Right ventricle myocardium inferior (tissue), 1 donor: ENCODE results near the gene PAQR9. TPM values are rescaled to one million over a fixed set of nuclear protein-coding genes. Genes with fewer than 3 reads are reported as not detected.
A peak's percentile ranks its signal among the peaks of the same experiment; 100 is the strongest.

Experiments
- ATAC-seq: fragments of 200-7000 bp; cut with Tn5 transposase; one replicate; pipeline ENCODE4 v1.9.1; 2020; ENCODE audit warnings: mild to moderate bottlenecking, moderate library complexity
- DNase-seq: peaks from one replicate; pipeline ENCODE4 v3.0.0; 2021; ENCODE audit errors: missing footprints
- intact Hi-C: fragments of 100-400 bp; cut with DNase I; formaldehyde crosslinking; loops from one replicate; pipeline ENCODE4 v1.11.0; 2022
- total RNA-seq: library from RNA; stranded (reverse); fragmentation: NEBNext Ultra II Directional; extraction: Animal tissue kit (Norgen Biotek cat#: 25700); gene quantifications from one replicate; pipeline ENCODE4 v1.2.1, GENCODE V29; 2021
- donor health status: DM: no; HTN: yes; CAD: no; lungs with severe emphysema.

The PAQR9 gene
- total RNA-seq, 1 donor from 2014 or later, result 13.7 TPM

DNA sequence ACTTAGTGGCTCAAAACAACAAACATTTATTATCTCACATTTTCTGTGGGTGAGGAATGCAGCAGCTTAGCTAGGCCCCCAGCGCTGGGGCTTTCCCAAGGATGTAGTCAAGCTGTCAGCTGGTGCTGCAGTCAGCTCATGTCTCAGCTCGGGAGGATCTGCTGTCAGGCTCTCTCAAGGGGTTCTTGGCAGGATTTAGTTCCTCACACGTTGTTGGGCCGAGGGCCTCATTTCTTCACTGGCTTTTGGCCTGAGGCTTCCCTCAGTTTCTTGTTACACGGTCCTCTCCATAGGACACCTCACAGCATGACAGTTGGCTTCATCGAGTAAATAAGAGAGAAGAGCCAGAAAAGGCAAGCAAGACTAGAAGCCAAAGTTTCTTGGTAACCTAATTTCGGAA is 24.2 kb upstream of the PAQR9 start:
- intact Hi-C loops, result loop anchor here (2.0 kb wide), 1 partner anchor 25 kb away; the partner anchor contains the start of gene PAQR9
- DNase-seq (no peak), ATAC-seq (peak; percentile 82)

DNA sequence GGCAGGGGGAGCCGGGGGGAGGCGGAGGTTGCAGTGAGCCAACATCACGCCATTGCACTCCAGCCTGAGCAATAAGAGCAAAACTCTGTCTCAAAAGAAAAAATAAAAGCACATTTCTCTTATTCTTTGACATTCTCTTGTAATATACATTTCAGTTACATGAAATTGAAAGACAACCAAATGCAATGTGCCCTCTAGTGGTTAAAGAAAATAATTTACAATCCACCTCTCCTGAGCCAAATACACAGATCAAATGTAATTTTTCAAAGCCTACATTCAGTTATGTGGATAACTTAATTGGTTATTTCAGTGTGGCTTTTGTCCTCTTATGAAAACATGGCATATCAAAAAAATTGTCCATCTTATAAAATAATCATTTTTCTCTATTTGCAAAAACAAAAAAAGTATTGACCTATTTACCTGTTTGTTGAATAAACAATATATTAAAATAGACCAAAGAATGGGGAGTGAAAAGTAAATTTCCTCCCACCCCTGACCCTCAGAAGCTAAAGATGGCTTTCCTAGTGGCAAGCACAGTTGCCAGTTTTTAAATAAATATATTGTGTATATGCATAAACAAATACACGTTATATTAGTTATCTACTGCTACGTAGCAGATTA is 23.7 kb upstream of the PAQR9 start:
- no peak for DNase-seq
- intact Hi-C loops, result loop anchor here (2.0 kb wide), 1 partner anchor 24 kb away; the partner anchor contains the start of gene PAQR9
- peak; percentile 51 for ATAC-seq

DNA sequence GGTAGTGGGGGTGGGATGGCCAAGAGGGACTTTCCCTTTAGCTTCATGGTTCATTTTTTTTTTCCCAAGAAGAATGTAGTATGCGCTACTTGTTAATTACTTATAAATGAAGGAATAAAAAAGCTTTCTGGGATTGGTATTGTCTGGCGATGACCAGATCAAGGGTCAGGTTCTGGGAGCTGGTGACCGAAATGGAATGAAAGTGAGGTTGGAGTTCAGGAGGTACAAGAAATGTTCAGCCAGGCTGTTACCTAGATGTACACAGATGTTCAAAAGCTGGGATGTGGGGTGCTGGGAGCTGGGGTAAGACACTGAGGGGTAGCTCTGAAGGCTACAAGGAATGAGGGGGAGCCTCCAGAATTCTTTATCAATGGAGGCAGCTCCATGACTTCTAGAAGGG is 20.8 kb upstream of the PAQR9 start:
- ATAC-seq (no peak), DNase-seq (no peak)
- intact Hi-C loops, result no loop called here

DNA sequence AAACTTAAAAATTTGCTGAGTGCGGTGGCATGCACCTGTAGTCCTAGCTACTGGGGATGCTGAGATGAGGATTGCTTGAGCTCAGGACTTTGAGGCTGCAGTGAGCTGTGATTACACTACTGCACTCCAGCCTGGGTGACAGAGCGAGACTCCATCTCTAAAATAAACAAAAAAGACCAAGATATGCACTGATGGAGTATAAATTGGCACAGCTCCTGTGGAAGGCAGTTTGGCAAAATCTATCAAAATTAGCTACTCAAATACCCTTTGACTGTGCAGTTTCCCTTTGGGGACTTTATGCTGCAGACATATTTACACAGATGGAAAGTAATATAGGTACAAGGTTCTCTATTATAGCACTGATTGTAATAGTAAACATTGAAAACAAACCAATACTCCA is 19.8 kb upstream of the PAQR9 start:
- intact Hi-C loops, result no loop called here
- DNase-seq (no peak), ATAC-seq (no peak)

DNA sequence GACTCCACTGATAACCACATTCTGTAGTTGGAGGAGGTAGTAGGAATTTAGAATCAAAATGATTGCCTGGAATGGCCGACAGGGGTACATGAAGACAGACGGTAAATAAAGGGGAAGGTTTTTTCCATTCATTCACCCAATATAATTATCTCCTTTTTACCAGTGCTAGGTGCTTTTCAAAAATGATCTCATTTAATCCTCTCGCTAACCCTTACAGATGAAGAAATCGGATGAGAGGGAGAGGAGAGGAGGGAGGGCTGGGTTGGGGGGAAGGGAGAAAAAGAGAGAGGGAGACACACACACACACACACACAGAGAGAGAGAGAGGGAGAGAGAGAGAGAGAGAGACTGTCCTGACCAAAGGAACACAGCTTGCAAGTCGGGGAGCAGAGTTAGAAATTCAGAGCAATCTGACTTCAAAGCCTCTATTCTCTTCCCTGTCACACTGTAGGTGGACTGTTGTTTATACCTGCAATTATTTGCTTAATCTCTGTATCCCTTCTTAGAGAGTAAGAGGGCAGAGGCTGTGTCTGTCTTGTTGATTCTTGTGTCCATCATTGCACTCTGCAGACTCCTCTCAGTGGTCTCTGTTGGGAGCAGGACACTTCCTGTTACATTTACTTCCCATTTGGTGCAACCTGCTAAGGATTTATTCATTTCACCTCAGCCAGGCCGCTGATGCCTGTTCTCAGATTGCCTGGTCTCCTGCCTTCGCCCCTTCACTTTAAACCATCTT is 18.7 kb upstream of the PAQR9 start:
- intact Hi-C loops, result no loop called here
- ATAC-seq (no peak), DNase-seq (no peak)

DNA sequence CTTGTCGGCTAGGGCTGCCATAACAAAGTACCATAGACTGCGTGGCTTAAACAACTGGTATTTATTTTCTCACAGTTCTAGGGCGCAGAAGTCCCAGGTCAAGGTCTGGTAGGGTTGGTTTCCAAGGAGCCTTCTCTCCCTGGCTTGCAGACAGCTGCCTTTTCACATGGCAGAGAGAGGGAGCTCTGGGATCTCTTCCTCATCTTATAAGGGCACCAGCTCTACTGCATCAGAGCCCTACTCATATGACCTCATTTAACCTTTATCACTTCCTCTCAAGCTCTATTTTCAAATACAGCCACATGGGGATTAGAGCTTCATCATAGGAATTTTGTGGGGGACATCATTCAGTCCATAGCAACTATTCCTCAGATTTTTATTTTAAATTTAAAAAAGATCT is 17.6 kb upstream of the PAQR9 start:
- no peak for ATAC-seq
- intact Hi-C loops, result no loop called here
- DNase-seq, result no peak

DNA sequence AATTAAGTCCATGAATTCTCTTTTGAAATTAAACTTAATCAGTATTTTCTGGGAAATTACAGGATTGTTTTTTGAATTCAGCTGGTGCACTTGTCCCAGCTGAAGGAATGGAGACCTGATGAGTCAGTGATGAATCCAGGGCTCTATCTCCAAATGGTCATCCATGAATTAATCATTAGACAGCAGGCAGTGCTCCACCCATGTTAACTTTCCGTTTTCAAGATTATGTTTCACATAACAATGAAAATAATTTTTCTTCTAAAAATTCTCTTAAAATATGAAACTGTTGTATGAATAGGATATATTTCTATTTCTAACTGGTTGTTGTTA is 13.9 kb upstream of the PAQR9 start:
- ATAC-seq, result no peak

DNA sequence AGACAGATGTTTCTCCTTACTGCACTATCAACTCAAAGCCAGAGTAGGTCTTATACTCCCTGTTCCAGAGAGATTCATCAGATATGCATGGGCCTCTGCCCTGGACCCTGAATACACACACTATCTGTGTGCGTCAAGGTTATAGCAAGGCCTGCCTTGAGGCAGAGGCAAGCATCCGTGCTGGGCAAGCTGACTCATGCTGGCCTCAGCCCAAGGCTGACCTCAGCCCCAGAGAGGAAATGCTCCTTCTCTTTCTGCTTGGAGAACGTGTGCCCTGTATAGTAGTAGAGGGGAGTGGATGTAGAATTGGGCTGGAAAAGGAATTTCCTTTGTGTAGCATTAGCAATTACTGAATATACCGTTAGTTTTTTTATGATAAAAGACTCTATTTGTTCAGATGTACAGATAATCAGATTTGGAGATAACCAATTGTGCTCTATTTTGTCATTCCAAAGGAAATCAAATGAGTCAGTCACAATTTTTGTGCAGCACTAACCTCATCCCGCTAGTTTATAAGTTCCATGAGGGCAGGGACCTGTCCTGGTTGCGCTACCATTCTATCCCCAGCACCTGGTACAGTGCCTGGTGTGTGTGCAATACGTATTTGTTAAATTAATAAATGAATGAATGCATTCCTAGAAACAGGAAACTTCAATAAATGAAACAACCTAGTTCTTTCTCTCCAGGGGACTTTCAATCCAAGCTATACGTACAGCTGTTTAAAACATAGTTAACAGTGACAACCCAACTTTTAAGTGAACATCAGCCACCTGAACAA is 13.3 kb upstream of the PAQR9 start:
- peak; percentile 80 for ATAC-seq
- intact Hi-C loops, result loop anchor here (5.0 kb wide), 1 partner anchor 90 kb away; the partner anchor contains the start of gene PCOLCE2
- peak; percentile 91 for DNase-seq

More for the DNA sequence above, 13.9 kb upstream of the PAQR9 start:
- intact Hi-C loops, result loop anchor here (5.0 kb wide), 1 partner anchor 90 kb away; the partner anchor contains the start of gene PCOLCE2
- no peak for DNase-seq

DNA sequence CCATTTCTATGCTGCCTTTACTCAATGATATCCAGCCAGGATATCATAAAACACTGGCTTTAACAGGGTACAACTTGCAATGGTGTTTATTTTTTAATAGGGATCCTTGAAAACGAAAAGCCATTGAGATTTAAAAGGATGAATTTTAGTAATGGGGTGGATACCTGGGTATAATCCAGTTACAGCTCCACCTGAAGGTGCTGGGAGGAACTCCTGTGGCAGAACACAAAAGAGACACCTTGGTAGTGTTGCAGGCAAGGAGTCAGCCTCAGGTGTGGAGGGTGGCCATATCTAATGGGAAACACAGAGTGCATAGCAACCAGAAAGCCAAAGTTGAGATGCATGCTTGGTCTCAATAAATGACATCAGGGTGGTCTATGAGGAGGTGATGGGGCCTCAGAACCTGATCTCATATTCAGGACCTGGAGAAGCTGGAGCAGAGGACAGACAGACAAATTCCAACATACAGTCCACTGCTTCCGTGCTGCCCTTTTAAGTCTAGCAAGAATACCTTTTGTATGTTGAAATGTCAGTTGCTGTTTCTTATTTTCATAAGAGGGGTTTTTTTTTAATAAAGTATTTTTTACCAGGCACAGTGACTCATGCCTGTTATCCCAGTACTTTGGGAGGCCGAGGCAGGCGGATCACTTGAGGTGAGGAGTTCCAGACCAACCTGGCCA is 12.0 kb upstream of the PAQR9 start:
- ATAC-seq (no peak), DNase-seq (no peak)
- intact Hi-C loops, result loop anchor here (5.0 kb wide), 1 partner anchor 88 kb away; the partner anchor contains the start of gene PCOLCE2

DNA sequence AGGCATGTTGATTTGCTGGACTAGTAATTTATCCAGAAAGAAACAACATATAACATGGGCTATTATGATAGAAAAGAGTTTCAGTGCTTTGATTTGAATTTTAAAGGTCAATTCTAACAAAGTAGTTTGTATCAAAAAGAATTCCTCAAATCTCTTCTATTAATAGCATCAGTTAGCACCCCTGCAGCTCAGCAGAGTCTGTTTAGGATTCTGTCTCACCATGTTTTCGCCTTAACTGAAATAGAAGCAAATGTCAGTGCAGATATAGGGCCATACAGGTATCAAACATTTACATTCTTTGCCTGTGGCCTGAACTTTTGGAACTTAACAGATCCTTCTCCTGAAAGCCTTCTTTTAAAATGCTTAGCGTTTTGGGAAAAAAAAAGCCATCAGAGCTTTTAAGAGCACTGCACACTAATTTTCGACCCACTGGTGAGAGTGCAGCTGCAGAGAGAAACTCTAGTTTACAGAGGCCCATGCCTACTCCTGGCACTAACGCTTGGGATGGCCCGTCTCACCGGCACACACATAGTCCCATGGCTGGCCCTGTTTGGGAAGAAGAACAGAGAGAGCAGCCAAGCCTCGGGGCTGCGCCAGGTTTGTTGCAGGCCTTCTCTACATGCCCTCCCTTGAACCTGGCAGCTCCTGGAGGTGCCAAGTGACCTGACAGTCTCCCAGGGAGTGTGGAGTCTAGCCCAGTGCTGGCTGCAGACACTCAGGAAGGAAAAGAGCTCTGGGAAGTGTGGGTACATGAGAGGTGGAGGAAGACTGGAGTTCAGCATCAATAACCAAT is 9.9 kb upstream of the PAQR9 start:
- intact Hi-C loops, result loop anchor here (5.0 kb wide), 1 partner anchor 121 kb away; no protein-coding TSS in a partner anchor
- ATAC-seq (peak; percentile 91), DNase-seq (peak; percentile 87)

DNA sequence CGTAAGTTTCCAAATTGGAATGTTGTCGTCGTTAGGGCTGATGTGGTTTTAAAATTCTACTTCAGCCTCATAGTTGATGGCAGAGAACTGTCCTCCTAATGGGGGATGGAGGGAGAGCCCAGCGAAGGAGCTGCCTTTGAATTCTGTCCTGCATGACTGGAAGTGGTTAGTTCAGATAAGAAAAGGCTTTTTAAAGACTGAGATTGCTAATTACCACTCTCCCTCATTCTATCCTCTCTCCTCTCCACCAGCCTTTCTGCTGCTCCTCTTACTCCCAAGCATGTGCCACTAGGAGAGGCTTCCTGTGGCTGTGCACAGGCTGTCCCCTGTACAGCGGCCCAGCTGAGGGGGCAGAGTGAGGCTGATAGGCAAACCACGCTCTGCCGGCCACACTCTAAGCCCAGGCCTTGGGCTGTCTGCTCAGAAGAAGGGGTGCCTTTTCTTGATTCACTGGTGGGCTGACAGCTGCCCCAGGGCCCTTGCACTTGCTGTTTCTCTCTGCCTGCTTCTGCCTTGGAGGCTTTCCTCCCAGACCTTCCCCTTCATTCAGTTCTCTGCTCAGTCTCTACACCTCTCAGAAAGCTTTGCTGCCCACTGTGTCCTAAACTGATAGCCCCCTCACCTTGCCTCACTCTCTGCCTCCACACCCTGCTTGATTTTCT is 8.7 kb upstream of the PAQR9 start:
- ATAC-seq, result no peak
- no peak for DNase-seq
- intact Hi-C loops, result loop anchor here (5.0 kb wide), 1 partner anchor 120 kb away; no protein-coding TSS in a partner anchor

DNA sequence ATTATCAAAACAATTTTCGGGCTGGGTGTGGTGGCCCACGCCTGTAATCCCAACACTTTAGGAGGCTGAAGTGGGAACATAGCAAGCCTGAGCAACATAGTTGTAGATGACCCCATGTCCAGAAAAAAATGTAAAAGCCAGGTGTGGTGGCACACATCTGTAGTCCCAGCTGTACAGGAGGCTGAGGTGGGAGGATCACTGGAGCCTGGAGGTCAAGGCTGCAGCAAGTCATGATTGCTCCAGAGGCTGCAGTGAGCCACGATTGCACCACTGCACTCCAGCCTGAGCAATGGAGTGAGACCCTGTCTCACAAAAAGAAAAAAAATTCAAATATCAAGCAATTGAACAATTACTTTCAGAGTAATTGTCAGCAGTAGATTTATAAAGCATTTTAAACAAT is 8.0 kb upstream of the PAQR9 start:
- intact Hi-C loops, result loop anchor here (5.0 kb wide), 1 partner anchor 119 kb away; no protein-coding TSS in a partner anchor
- no peak for DNase-seq

DNA sequence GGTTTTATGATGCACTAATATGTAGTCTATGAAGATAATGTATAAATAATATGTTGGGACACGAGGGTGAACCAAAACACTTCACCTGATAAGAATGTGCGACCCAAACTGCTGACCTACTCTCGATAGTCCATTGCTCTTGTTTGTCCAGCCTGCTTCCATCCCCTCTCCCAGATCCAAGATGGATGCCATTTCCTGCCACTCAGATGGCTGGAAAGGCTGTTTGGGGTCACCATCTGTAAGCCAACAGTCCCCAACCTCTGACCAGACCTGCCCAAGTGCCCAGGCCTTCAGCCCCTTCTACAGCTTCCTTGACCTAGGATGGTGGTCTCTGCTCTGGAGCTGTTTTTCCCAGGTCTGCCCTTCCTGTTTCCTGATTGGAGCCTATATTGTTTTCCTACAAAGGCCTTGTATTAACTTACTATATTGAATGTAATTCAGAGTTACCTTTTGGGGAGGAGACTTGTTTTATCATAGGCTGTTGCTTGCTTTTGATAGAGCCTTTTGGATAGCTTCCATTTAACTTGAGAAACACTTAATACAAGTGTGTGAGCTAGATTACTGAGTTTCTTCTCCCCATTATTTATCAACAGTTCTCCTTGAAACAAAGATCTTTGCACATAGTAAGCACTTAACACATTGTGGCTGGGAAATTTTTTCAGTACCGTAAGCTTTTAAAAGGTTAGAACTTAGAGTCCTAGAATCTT is 5.0 kb upstream of the PAQR9 start:
- intact Hi-C loops, result no loop called here
- no peak for DNase-seq
- no peak for ATAC-seq

More for the DNA sequence above, 8.0 kb upstream of the PAQR9 start:
- no peak for ATAC-seq

DNA sequence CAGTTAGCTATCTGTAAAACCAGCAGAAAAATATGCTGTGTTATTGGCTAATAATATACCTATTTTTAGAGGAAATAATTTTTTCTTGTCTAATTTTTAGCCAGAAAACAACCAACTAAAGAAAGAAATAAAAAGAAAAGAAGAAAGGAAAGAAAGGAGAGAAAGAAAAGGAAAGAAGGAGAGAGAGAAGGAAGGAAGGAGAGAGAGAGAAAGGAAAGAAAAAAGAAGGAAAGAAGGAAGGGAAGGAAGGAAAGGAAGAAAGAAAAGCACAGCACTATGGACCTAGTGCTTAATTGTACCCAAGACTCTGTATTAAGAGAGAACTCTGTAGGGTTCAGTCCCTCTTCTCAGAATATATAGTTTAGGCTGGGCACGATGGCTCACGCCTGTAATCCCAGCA is 3.3 kb upstream of the PAQR9 start:
- intact Hi-C loops, result no loop called here
- no peak for DNase-seq
- ATAC-seq, result no peak

DNA sequence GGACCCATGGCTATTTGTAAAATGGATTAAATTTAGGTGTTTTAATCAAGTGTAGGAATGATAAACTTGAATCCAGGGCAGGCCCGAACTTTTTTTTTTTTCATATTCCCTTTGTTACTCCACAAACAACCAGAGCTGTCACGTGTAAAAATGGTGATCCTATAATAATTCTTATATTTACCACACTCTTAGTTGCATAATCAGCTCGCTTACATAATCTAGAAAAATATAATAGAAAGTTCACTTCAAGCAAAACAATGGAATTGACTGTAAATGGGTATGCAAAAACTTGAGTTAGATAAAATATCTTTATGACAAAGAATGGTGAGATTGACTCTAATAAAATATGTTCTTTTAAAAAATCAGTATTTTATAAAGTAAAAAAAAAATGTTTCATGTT is 2.1 kb upstream of the PAQR9 start:
- DNase-seq (no peak), ATAC-seq (no peak)
- intact Hi-C loops, result no loop called here

DNA sequence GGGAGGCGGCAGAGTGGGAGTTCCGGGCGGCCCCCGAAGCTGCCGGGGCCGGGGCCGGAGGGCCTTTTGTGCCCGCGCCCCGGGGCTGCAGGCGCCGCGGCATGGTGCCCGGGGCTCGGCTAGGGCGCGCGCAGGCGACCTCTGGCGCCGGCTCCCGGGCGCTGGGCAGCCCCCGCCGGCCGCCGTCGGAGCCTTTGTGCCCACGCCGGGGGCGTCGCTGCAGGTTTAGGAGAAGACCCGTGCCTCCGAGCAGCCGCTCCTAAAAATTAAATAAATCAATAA is 299 bp downstream of the PAQR9 start:
- intact Hi-C loops, result loop anchor here (2.0 kb wide), 1 partner anchor 24 kb away; no protein-coding TSS in a partner anchor
- ATAC-seq (peak; percentile 62), DNase-seq (no peak)
